HepG2 (cell line): ENCODE measurements around the gene DIABLO. TPM values are rescaled to one million over a fixed set of nuclear protein-coding genes. Genes with fewer than 3 reads are reported as not detected.
A peak's percentile ranks its signal among the peaks of the same experiment; 100 is the strongest.

Source experiments
- KLF9 ChIP-seq: IDR thresholded peaks from 2 replicates; pipeline ENCODE4 v1.6.1; 2016; ENCODE audit warnings: low read depth
- RFXAP ChIP-seq: sonication (generic); formaldehyde crosslinking; IDR thresholded peaks from 2 replicates; pipeline ENCODE4 v1.4.0; 2020; ENCODE audit warnings: missing genetic modification reagents, borderline replicate concordance
- SMAD9 ChIP-seq: sonication (generic); formaldehyde crosslinking; IDR thresholded peaks from 2 replicates; pipeline ENCODE4 v1.5.1; 2020; ENCODE audit warnings: mild to moderate bottlenecking, missing genetic modification reagents
- SRSF9 ChIP-seq: fragments of 200-400 bp; formaldehyde crosslinking; IDR thresholded peaks from 2 replicates; pipeline ENCODE4 v1.6.1; 2018; ENCODE audit warnings: borderline replicate concordance, mild to moderate bottlenecking, low read depth, low read length; ENCODE audit not compliant: insufficient read depth, poor library complexity, severe bottlenecking
- STAG1 ChIP-seq: sonication (generic); formaldehyde crosslinking; IDR thresholded peaks from 2 replicates; pipeline ENCODE4 v1.4.0; 2020; ENCODE audit warnings: missing genetic modification reagents
- TBX2 ChIP-seq: sonication (generic); formaldehyde crosslinking; IDR thresholded peaks from 2 replicates; pipeline ENCODE4 v1.5.0; 2020; ENCODE audit warnings: missing genetic modification reagents, mild to moderate bottlenecking, borderline replicate concordance
- ZBTB7A ChIP-seq: sonication (generic); formaldehyde crosslinking; IDR thresholded peaks from 2 replicates; pipeline ENCODE4 v1.8.0; 2022; ENCODE audit warnings: mild to moderate bottlenecking, missing genetic modification reagents
- ZNF225 ChIP-seq: sonication (generic); formaldehyde crosslinking; IDR thresholded peaks from 2 replicates; pipeline ENCODE4 v1.4.0; 2020; ENCODE audit warnings: mild to moderate bottlenecking, missing genetic modification reagents
- polyA plus RNA-seq, 8 experiments: library from polyadenylated mRNA; depleted of rRNA in 3 of 8; stranded (reverse) in 7 of 8; unstranded in 1 of 8; fragments of >200 nt; fragmentation: Illumina TruSeq in 4 of 8; extraction: Trizol in 4 of 8; gene quantifications; 2 replicates each; pipeline versions ENCODE4 v1.2.1 to v1.2.3, GENCODE V29; 2011 to 2016; ENCODE audit warnings: low read depth in 4 of 8, missing spikeins in 1 of 8, mixed read lengths in 1 of 8; ENCODE audit not compliant: insufficient read depth in 1 of 8
- total RNA-seq, 5 experiments: library from RNA; depleted of rRNA; stranded (reverse); fragments of >200 nt; fragmentation: Illumina TruSeq; extraction: Trizol; gene quantifications; 2 replicates each; pipeline ENCODE4 v1.2.3, GENCODE V29; 2016; ENCODE audit warnings: low read depth in 1 of 5
- TF ChIP-seq, protein P1 (sequence below): sonication (generic); formaldehyde crosslinking; IDR thresholded peaks from 2 replicates; pipeline ENCODE4 v1.4.0; 2020; ENCODE audit warnings: low read depth, missing genetic modification reagents

DIABLO gene
- total and polyA plus RNA-seq, 2 of the 13 experiments (the other 11 are each of a cell fraction or from before 2014, with no cell fraction given), result 20.7 to 70.9 TPM

GRCh38 chr12:122203301-122204166 is 22.3 kb downstream of the DIABLO start, which contains the start of gene B3GNT4 (continued):
- TF ChIP-seq, protein P1, sequence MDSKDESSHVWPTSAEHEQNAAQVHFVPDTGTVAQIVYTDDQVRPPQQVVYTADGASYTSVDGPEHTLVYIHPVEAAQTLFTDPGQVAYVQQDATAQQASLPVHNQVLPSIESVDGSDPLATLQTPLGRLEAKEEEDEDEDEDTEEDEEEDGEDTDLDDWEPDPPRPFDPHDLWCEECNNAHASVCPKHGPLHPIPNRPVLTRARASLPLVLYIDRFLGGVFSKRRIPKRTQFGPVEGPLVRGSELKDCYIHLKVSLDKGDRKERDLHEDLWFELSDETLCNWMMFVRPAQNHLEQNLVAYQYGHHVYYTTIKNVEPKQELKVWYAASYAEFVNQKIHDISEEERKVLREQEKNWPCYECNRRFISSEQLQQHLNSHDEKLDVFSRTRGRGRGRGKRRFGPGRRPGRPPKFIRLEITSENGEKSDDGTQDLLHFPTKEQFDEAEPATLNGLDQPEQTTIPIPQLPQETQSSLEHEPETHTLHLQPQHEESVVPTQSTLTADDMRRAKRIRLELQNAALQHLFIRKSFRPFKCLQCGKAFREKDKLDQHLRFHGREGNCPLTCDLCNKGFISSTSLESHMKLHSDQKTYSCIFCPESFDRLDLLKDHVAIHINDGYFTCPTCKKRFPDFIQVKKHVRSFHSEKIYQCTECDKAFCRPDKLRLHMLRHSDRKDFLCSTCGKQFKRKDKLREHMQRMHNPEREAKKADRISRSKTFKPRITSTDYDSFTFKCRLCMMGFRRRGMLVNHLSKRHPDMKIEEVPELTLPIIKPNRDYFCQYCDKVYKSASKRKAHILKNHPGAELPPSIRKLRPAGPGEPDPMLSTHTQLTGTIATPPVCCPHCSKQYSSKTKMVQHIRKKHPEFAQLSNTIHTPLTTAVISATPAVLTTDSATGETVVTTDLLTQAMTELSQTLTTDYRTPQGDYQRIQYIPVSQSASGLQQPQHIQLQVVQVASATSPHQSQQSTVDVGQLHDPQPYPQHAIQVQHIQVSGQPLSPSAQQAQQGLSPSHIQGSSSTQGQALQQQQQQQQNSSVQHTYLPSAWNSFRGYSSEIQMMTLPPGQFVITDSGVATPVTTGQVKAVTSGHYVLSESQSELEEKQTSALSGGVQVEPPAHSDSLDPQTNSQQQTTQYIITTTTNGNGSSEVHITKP (CRISPR knock-in tag), result no peak
- TF ChIP-seq ZNF225 (CRISPR knock-in tag), result peak; percentile 28; the same call in 1 of the 2 replicates
- TF ChIP-seq SMAD9 (CRISPR knock-in tag), result no peak
- no peak for TF ChIP-seq RFXAP (CRISPR knock-in tag)
- TF ChIP-seq SRSF9, result no peak
- no peak for TF ChIP-seq KLF9 (CRISPR knock-in tag)
- no peak for TF ChIP-seq ZBTB7A (CRISPR knock-in tag)
- peak; percentile 61; the same call in 1 of the 2 replicates for TF ChIP-seq TBX2
- TF ChIP-seq STAG1 (CRISPR knock-in tag), result no peak
